Transverse colon (tissue), 4 donors: ENCODE measurements around the gene UCK2.

Experiments
- CTCF ChIP-seq, 5 experiments: fragments of 200-600 bp in 3 of 5; fragments of 450-650 bp in 2 of 5; sonication (generic) in 3 of 5; IDR thresholded peaks; 1 replicate in 2 of 5; 2 replicates in 3 of 5; pipeline ENCODE4 v1.5.1; 2016 to 2017; ENCODE audit warnings: antibody characterized with exemption in 5 of 5, inconsistent platforms in 3 of 5, mild to moderate bottlenecking in 2 of 5, moderate library complexity in 1 of 5
- EP300 ChIP-seq: sonication (generic); formaldehyde crosslinking; IDR thresholded peaks from one replicate; pipeline ENCODE4 v1.6.1; 2017; ENCODE audit warnings: antibody characterized with exemption, low read depth
- POLR2A ChIP-seq: fragments of 450-650 bp; IDR thresholded peaks from one replicate; pipeline ENCODE4 v1.6.1; 2016; ENCODE audit warnings: antibody characterized with exemption, mild to moderate bottlenecking, moderate library complexity
- POLR2AphosphoS5 ChIP-seq, 3 donors: sonication (generic); formaldehyde crosslinking; IDR thresholded peaks; one replicate each; pipeline ENCODE4 v1.6.1; 2016; ENCODE audit warnings: antibody characterized with exemption in 3 of 3

GRCh38 chr1:165815725-165816124 is 11.7 kb upstream of the UCK2 start:
- TF ChIP-seq CTCF (IDR thresholded peaks at IDR 0.05) (no peak), POLR2A (no peak), POLR2AphosphoS5 (IDR thresholded peaks at IDR 0.05) (no peak), EP300 (no peak)
